H1 (cell line): ENCODE results near the gene CAGE1. TPM values are rescaled to one million over a fixed set of nuclear protein-coding genes. Genes with fewer than 3 reads are reported as not detected.

ENCODE experiments used
- CTCF ChIA-PET: fragments of 300-600 bp; sonication (Branson Sonifier 250); formaldehyde crosslinking; loops from one replicate; lab custom pipeline; 2021; ENCODE audit not compliant: partially characterized antibody; lab: Charles Lee
- POLR2A ChIA-PET: fragments of 300-600 bp; sonication (Branson Sonifier 250); formaldehyde crosslinking; loops from one replicate; lab custom pipeline; 2021; ENCODE audit warnings: inconsistent platforms; ENCODE audit not compliant: partially characterized antibody; lab: Charles Lee
- DNase-seq, 2 experiments: peaks; one replicate each; pipeline versions ENCODE4 v3.0.0 to v3.0.0-alpha.2; 2010 to 2022; ENCODE audit warnings: low spot score in 2 of 2, low read depth in 1 of 2, mixed read lengths in 1 of 2
- FAIRE-seq: peaks from 2 replicates; lab custom pipeline; 2011; peaks lifted over from hg19 to GRCh38; lab: Jason Lieb, UNC
- H2AFZ ChIP-seq: 2 replicates; pipeline ENCODE4 v1.8.1; 2012; ENCODE audit warnings: low read length, inconsistent platforms
- H2AK5ac ChIP-seq: 2 replicates; pipeline ENCODE4 v1.6.1; 2013; ENCODE audit warnings: low read depth, low read length
- H2BK120ac ChIP-seq: replicated peaks from 2 replicates; pipeline ENCODE3; 2013; ENCODE audit warnings: low read depth, low read length, inconsistent platforms
- H2BK12ac ChIP-seq: 2 replicates; pipeline ENCODE4 v1.6.1; 2013; ENCODE audit warnings: low read depth, low read length
- H2BK15ac ChIP-seq: 2 replicates; pipeline ENCODE4 v1.6.1; 2013; ENCODE audit warnings: low read length
- H2BK20ac ChIP-seq: 2 replicates; pipeline ENCODE4 v1.6.1; 2013; ENCODE audit warnings: low read length
- H2BK5ac ChIP-seq: 2 replicates; pipeline ENCODE4 v1.6.1; 2013; ENCODE audit warnings: low read depth, low read length
- H3K14ac ChIP-seq: 2 replicates; pipeline ENCODE4 v1.6.1; 2013; ENCODE audit warnings: inconsistent platforms; ENCODE audit not compliant: insufficient read length
- H3K18ac ChIP-seq: 2 replicates; pipeline ENCODE4 v1.6.1; 2013; ENCODE audit warnings: low read length; ENCODE audit errors: extremely low read depth
- H3K23ac ChIP-seq: 2 replicates; pipeline ENCODE4 v1.6.1; 2013; ENCODE audit warnings: inconsistent platforms; ENCODE audit not compliant: insufficient read length
- H3K23me2 ChIP-seq: 2 replicates; pipeline ENCODE4 v1.6.1; 2013; ENCODE audit warnings: low read depth, low read length
- H3K27ac ChIP-seq: 2 replicates; pipeline ENCODE4 v1.6.1; 2011; ENCODE audit warnings: low read depth, low read length, inconsistent platforms
- H3K27me3 ChIP-seq, 4 experiments: replicated peaks in 1 of 4; 1 replicate in 1 of 4; 2 replicates in 3 of 4; pipeline versions ENCODE4 v1.6.1 to v1.8.1; 2011 to 2013; ENCODE audit warnings: low read length in 3 of 4, mild to moderate bottlenecking in 3 of 4, inconsistent platforms in 2 of 4, mixed read lengths in 2 of 4, moderate library complexity in 1 of 4; ENCODE audit not compliant: control insufficient read depth in 3 of 4, insufficient read depth in 3 of 4; ENCODE audit errors: extremely low read depth in 1 of 4
- H3K36me3 ChIP-seq, 4 experiments: 2 replicates each; pipeline versions ENCODE4 v1.6.1 to v1.8.1; 2011 to 2013; ENCODE audit warnings: mild to moderate bottlenecking in 4 of 4, low read length in 3 of 4, moderate library complexity in 2 of 4, control low read depth in 1 of 4, inconsistent platforms in 1 of 4; ENCODE audit not compliant: insufficient read depth in 4 of 4, control insufficient read depth in 2 of 4
- H3K4ac ChIP-seq: replicated peaks from 2 replicates; pipeline ENCODE3; 2013; ENCODE audit warnings: low read length, low read depth, mixed read lengths, inconsistent platforms; ENCODE audit not compliant: insufficient read length
- H3K4me1 ChIP-seq, 4 experiments: replicated peaks in 1 of 4; 1 replicate in 1 of 4; 2 replicates in 3 of 4; pipeline versions ENCODE4 v1.6.1 to v1.8.1; 2011 to 2013; ENCODE audit warnings: low read length in 3 of 4, inconsistent platforms in 2 of 4, mixed read lengths in 1 of 4; ENCODE audit not compliant: insufficient read depth in 4 of 4, control insufficient read depth in 3 of 4
- H3K4me2 ChIP-seq, 2 experiments: 2 replicates each; pipeline versions ENCODE4 v1.6.1 to v1.8.1; 2011 to 2013; ENCODE audit warnings: low read depth in 2 of 2, low read length in 2 of 2, control low read depth in 1 of 2, inconsistent platforms in 1 of 2, mild to moderate bottlenecking in 1 of 2; ENCODE audit not compliant: insufficient read depth in 1 of 2
- H3K4me3 ChIP-seq, 4 experiments: fragments of 200-600, 300-600 bp in 1 of 4; sonication (generic), shearing (Covaris generic), sonication (Bioruptor Twin) in 1 of 4; 2 replicates each; pipeline versions ENCODE4 v1.5.1 to v1.8.1; 2011 to 2016; ENCODE audit warnings: low read length in 4 of 4, low read depth in 3 of 4, control low read depth in 2 of 4, inconsistent platforms in 2 of 4, mild to moderate bottlenecking in 2 of 4, mixed read lengths in 1 of 4, moderate library complexity in 1 of 4; ENCODE audit not compliant: insufficient read depth in 2 of 4; ENCODE audit errors: extremely low read depth in 1 of 4
- H3K56ac ChIP-seq: replicated peaks from 2 replicates; pipeline ENCODE3; 2013; ENCODE audit warnings: low read depth, mild to moderate bottlenecking, mixed read lengths, low read length, inconsistent platforms; ENCODE audit not compliant: insufficient read length
- H3K79me1 ChIP-seq: 2 replicates; pipeline ENCODE4 v1.6.1; 2013; ENCODE audit warnings: low read depth, low read length, control low read depth
- H3K79me2 ChIP-seq, 2 experiments: 2 replicates each; pipeline versions ENCODE4 v1.6.1 to v1.8.1; 2012 to 2013; ENCODE audit warnings: low read length in 2 of 2, mild to moderate bottlenecking in 2 of 2, inconsistent platforms in 1 of 2; ENCODE audit not compliant: insufficient read depth in 2 of 2, control insufficient read depth in 1 of 2
- H3K9ac ChIP-seq, 4 experiments: replicated peaks in 1 of 4; 1 replicate in 1 of 4; 2 replicates in 3 of 4; pipeline versions ENCODE4 v1.6.1 to v1.8.1; 2011 to 2013; ENCODE audit warnings: low read depth in 3 of 4, low read length in 3 of 4, control low read depth in 2 of 4, mild to moderate bottlenecking in 2 of 4, moderate library complexity in 2 of 4, inconsistent platforms in 1 of 4; ENCODE audit errors: extremely low read depth in 1 of 4
- H3K9me3 ChIP-seq, 2 experiments: 2 replicates each; pipeline versions ENCODE4 v1.6.1 to v1.8.1; 2012 to 2013; ENCODE audit warnings: mild to moderate bottlenecking in 2 of 2, moderate library complexity in 2 of 2, control low read depth in 1 of 2, inconsistent platforms in 1 of 2, low read depth in 1 of 2, low read length in 1 of 2, mixed read lengths in 1 of 2; ENCODE audit not compliant: insufficient read depth in 2 of 2
- H4K20me1 ChIP-seq, 2 experiments: replicated peaks in 1 of 2; 2 replicates each; pipeline versions ENCODE3 to v1.8.1; 2011 to 2013; ENCODE audit warnings: inconsistent platforms in 2 of 2, low read length in 2 of 2, mild to moderate bottlenecking in 1 of 2; ENCODE audit not compliant: insufficient read depth in 2 of 2, control insufficient read depth in 1 of 2
- H4K5ac ChIP-seq: 2 replicates; pipeline ENCODE4 v1.6.1; 2013; ENCODE audit warnings: low read length, low read depth, mixed read lengths, inconsistent platforms; ENCODE audit not compliant: insufficient read length
- H4K8ac ChIP-seq: 2 replicates; pipeline ENCODE4 v1.8.0; 2013; ENCODE audit warnings: mild to moderate bottlenecking, moderate library complexity, low read length, inconsistent platforms; ENCODE audit not compliant: insufficient read depth; ENCODE audit errors: extremely low read depth
- H4K91ac ChIP-seq: replicated peaks from 2 replicates; pipeline ENCODE3; 2013; ENCODE audit warnings: low read length, mixed read lengths, inconsistent platforms; ENCODE audit not compliant: insufficient read length
- ATF2 ChIP-seq: IDR thresholded peaks from 2 replicates; pipeline ENCODE4 v1.6.1; 2012; ENCODE audit warnings: low read length, inconsistent platforms
- EZH2 ChIP-seq: fragments of 200-600 bp; sonication (generic); IDR thresholded peaks from 2 replicates; pipeline ENCODE4 v1.7.1; 2012; ENCODE audit warnings: low read depth, mild to moderate bottlenecking, moderate library complexity, low read length, inconsistent platforms; ENCODE audit not compliant: severe bottlenecking
- JUN ChIP-seq: IDR thresholded peaks from 2 replicates; pipeline ENCODE4 v1.6.1; 2011; ENCODE audit warnings: low read depth, mild to moderate bottlenecking, improper control_type of control experiment, low read length
- KDM1A ChIP-seq: fragments of 200-600, 300-600 bp; sonication (generic); IDR thresholded peaks from 2 replicates; pipeline ENCODE4 v1.7.1; 2016; ENCODE audit warnings: mild to moderate bottlenecking, low read length, borderline replicate concordance
- MAFK ChIP-seq: IDR thresholded peaks from 2 replicates; pipeline ENCODE4 v1.6.1; 2012; ENCODE audit warnings: low read depth, mild to moderate bottlenecking, improper control_type of control experiment, low read length
- MAX ChIP-seq: IDR thresholded peaks from 2 replicates; pipeline ENCODE4 v1.6.1; 2012; ENCODE audit warnings: inconsistent platforms
- NRF1 ChIP-seq: IDR thresholded peaks from 2 replicates; pipeline ENCODE4 v1.6.1; 2011; ENCODE audit warnings: mild to moderate bottlenecking, low read depth, low read length, improper control_type of control experiment
- POU5F1 ChIP-seq: IDR thresholded peaks from 2 replicates; pipeline ENCODE4 v1.6.1; 2011; ENCODE audit warnings: low read depth, mild to moderate bottlenecking, low read length, moderate library complexity
- RNF2 ChIP-seq: fragments of 200-900, 300-1000 bp; sonication (generic); IDR thresholded peaks from 2 replicates; pipeline ENCODE4 v1.7.1; 2016; ENCODE audit warnings: borderline replicate concordance, low read depth, mild to moderate bottlenecking, antibody characterized with exemption, low read length; ENCODE audit not compliant: poor library complexity, severe bottlenecking; ENCODE audit errors: missing control alignments
- RXRA ChIP-seq: IDR thresholded peaks from 2 replicates; pipeline ENCODE4 v1.6.1; 2011; ENCODE audit warnings: low read depth, mild to moderate bottlenecking, low read length, moderate library complexity; ENCODE audit not compliant: insufficient read depth
- SP4 ChIP-seq: IDR thresholded peaks from 2 replicates; pipeline ENCODE4 v1.6.1; 2012; ENCODE audit warnings: low read length, inconsistent platforms
- TCF12 ChIP-seq: IDR thresholded peaks from 2 replicates; pipeline ENCODE4 v1.6.1; 2011; ENCODE audit warnings: low read depth, mild to moderate bottlenecking, low read length
- WGBS, 2 experiments: shearing (Covaris generic) in 1 of 2; methylation state at CpG; one replicate each; pipeline versions ENCODE4 v1.1.6 to v1.1.7; 2013 to 2015; ENCODE audit warnings: low lambda C conversion rate in 2 of 2, mixed read lengths in 2 of 2, inconsistent platforms in 1 of 2, low coverage in 1 of 2, missing lambda C conversion rate in 1 of 2; ENCODE audit not compliant: insufficient replicate concordance in 2 of 2, insufficient coverage in 1 of 2, insufficient read length in 1 of 2; ENCODE audit errors: extremely low coverage in 1 of 2, missing lambda C conversion rate in 1 of 2; 5-methylcytosine and 5-hydroxymethylcytosine counted together
- polyA plus RNA-seq, 7 experiments: library from polyadenylated mRNA; depleted of rRNA in 3 of 7; stranded (reverse) in 5 of 7; unstranded in 2 of 7; fragments of >200 nt in 5 of 7; fragments of 200-250 nt in 2 of 7; gene quantifications; 1 replicate in 5 of 7; 2 replicates in 1 of 7; 4 replicates in 1 of 7; pipeline versions ENCODE4 v1.2.1 to v1.2.3, GENCODE V29; 2011 to 2013; ENCODE audit warnings: missing spikeins in 2 of 7, mixed read lengths in 2 of 7
- total RNA-seq: library from RNA; stranded (reverse); fragmentation: NEBNext Ultra II Directional; extraction: Animal tissue kit (Norgen Biotek cat#: 25700); gene quantifications from 2 replicates; pipeline ENCODE4 v1.2.1, GENCODE V29; 2021

Gene CAGE1
- total and polyA plus RNA-seq, 2 of the 8 experiments (the other 6 are each of a cell fraction or from before 2014, with no cell fraction given): 0.09 TPM; not detected in 1

GRCh38 chr6:7425808-7426190 lies 36.3 kb upstream of the CAGE1 start:
- Histone ChIP-seq H3K27ac (no peak overlapping the region), H3K79me1 (no peaks in the 10 kb centered on the region)
- TF ChIP-seq RNF2 (no peak), NRF1 (no peak), POU5F1 (no peak), MAX (no peak), KDM1A (no peak), EZH2 (no peak), SP4 (no peak), RXRA (no peak), ATF2 (no peak), JUN (no peak), MAFK (no peak), TCF12 (no peak)
- TF ChIP-seq, all 59 proteins: peak for 0
- FAIRE-seq: no peak
- no peak overlapping the region for H2BK5ac ChIP-seq
- no peak overlapping the region for H3K4ac ChIP-seq
- H3K14ac ChIP-seq: no peak overlapping the region
- no peak overlapping the region for H4K91ac ChIP-seq
- ChIA-PET POLR2A (interaction anchor here (1.1 kb wide), 1 partner anchor 16 kb away, joined by 3 read pairs; no protein-coding TSS in a partner anchor), CTCF (interaction anchor here (0.7 to 1.8 kb wide), 14 partner anchors 16 to 190 kb away, joined by 3 to 6 read pairs (median 4); no protein-coding TSS in a partner anchor)
- H3K9me3 ChIP-seq: no peaks in the 10 kb centered on the region
- WGBS, 2 experiments: 94% methylated on average over 33 of the region's 39 CpGs; no CpG with 5 or more reads in 1 of the 2 experiments
- no peak overlapping the region for H4K8ac ChIP-seq
- no peak overlapping the region for H3K4me2 ChIP-seq
- DNase-seq: peak in 1 of 2 experiments; percentile 45
- no peaks in the 10 kb centered on the region for H3K36me3 ChIP-seq
- no peaks in the 10 kb centered on the region for H3K23me2 ChIP-seq
- H2AFZ ChIP-seq: no peak overlapping the region
- H3K27me3 ChIP-seq: no peaks in the 10 kb centered on the region
- H4K5ac ChIP-seq: no peak overlapping the region
- H3K56ac ChIP-seq: no peak overlapping the region
- no peak overlapping the region for H3K18ac ChIP-seq
- H3K23ac ChIP-seq: no peak overlapping the region
- H2BK20ac ChIP-seq: no peak overlapping the region
- H2BK120ac ChIP-seq: no peak overlapping the region
- no peaks in the 10 kb centered on the region for H3K79me2 ChIP-seq
- no peak overlapping the region for H2BK15ac ChIP-seq
- no peak overlapping the region for H2AK5ac ChIP-seq
- H3K4me3 ChIP-seq: no peak overlapping the region
- no peak overlapping the region for H3K9ac ChIP-seq
- H4K20me1 ChIP-seq: no peaks in the 10 kb centered on the region
- peaks cover 0 to 5% (median 4%) of the 10 kb centered on the region in 4 experiments; a peak in 5 of 7 replicates for H3K4me1 ChIP-seq
- no peak overlapping the region for H2BK12ac ChIP-seq
